K562 (cell line): ENCODE data around the gene LACTB. TPM values are rescaled to one million over a fixed set of nuclear protein-coding genes. Genes with fewer than 3 reads are reported as not detected.

Experiments used
- ATF7 ChIP-seq: fragments of 450-650 bp; IDR thresholded peaks from 2 replicates; pipeline ENCODE4 v1.7.1; 2014; ENCODE audit warnings: mild to moderate bottlenecking, moderate library complexity
- CREB1 ChIP-seq, 2 experiments: sonication (generic) in 1 of 2; formaldehyde crosslinking in 1 of 2; IDR thresholded peaks; 2 replicates each; pipeline versions ENCODE4 v1.6.1 to v1.8.0; 2012 to 2022; ENCODE audit warnings: inconsistent platforms in 1 of 2, mild to moderate bottlenecking in 1 of 2, missing genetic modification reagents in 1 of 2, moderate library complexity in 1 of 2
- ETV5 ChIP-seq: sonication (generic); formaldehyde crosslinking; IDR thresholded peaks from 2 replicates; pipeline ENCODE4 v1.4.0; 2020; ENCODE audit warnings: low read depth, mild to moderate bottlenecking, missing genetic modification reagents
- HDAC1 ChIP-seq, 2 experiments: fragments of 450-650 bp; IDR thresholded peaks; 2 replicates each; pipeline ENCODE4 v1.6.1; 2016 to 2017; ENCODE audit warnings: inconsistent platforms in 1 of 2, mild to moderate bottlenecking in 1 of 2, moderate library complexity in 1 of 2
- HMG20A ChIP-seq: fragments of 450-650 bp; formaldehyde crosslinking; conservative IDR thresholded peaks from 2 replicates; pipeline ENCODE4 v1.4.0; 2020; ENCODE audit warnings: mild to moderate bottlenecking, mixed read lengths
- HMGN3 ChIP-seq: IDR thresholded peaks from 2 replicates; pipeline ENCODE4 v1.6.1; 2011; ENCODE audit warnings: borderline replicate concordance, low read depth, mild to moderate bottlenecking, mixed read lengths, low read length; ENCODE audit not compliant: insufficient read length; ENCODE audit errors: extremely low read depth
- HNRNPL ChIP-seq: fragments of 200-400 bp; formaldehyde crosslinking; IDR thresholded peaks from 2 replicates; pipeline ENCODE4 v1.6.1; 2017; ENCODE audit warnings: low read depth, mild to moderate bottlenecking, low read length
- KLF1 ChIP-seq: fragments of 450-650 bp; IDR thresholded peaks from 2 replicates; pipeline ENCODE4 v1.6.1; 2016; ENCODE audit warnings: missing genetic modification characterization, missing compliant biosample characterization
- LARP7 ChIP-seq: fragments of 450-650 bp; IDR thresholded peaks from 2 replicates; pipeline ENCODE4 v1.6.1; 2016
- MAFG ChIP-seq: fragments of 450-650 bp; conservative IDR thresholded peaks from 2 replicates; pipeline ENCODE4 v1.6.1; 2016; ENCODE audit warnings: missing genetic modification characterization, missing compliant biosample characterization
- NCOA4 ChIP-seq: fragments of 450-650 bp; IDR thresholded peaks from 2 replicates; pipeline ENCODE4 v1.6.1; 2018; ENCODE audit warnings: mild to moderate bottlenecking; ENCODE audit not compliant: partially characterized antibody
- NR2C2 ChIP-seq, 2 experiments: fragments of 200-800 bp in 1 of 2; sonication (Bioruptor generic) in 1 of 2; sonication (generic) in 1 of 2; formaldehyde crosslinking in 1 of 2; IDR thresholded peaks; 2 replicates each; pipeline versions ENCODE4 v1.6.1 to v1.8.0; 2016 to 2022; ENCODE audit warnings: mild to moderate bottlenecking in 1 of 2, missing compliant biosample characterization in 1 of 2, missing genetic modification characterization in 1 of 2, missing genetic modification reagents in 1 of 2
- PML ChIP-seq: IDR thresholded peaks from 2 replicates; pipeline ENCODE4 v1.6.1; 2012; ENCODE audit warnings: low read length, inconsistent platforms
- SRSF1 ChIP-seq: fragments of 200-400 bp; formaldehyde crosslinking; IDR thresholded peaks from 2 replicates; pipeline ENCODE4 v1.6.1; 2017; ENCODE audit warnings: mild to moderate bottlenecking, low read depth, low read length, moderate library complexity
- TBP ChIP-seq: optimal IDR thresholded peaks from 2 replicates; pipeline ENCODE3; 2011; ENCODE audit warnings: low read depth, low read length, improper control_type of control experiment
- XRCC5 ChIP-seq: fragments of 200-400 bp; formaldehyde crosslinking; IDR thresholded peaks from 2 replicates; pipeline ENCODE4 v1.6.1; 2017; ENCODE audit warnings: low read depth, mild to moderate bottlenecking, low read length
- ZC3H8 ChIP-seq: fragments of 450-650 bp; IDR thresholded peaks from 2 replicates; pipeline ENCODE4 v1.6.1; 2017
- ZNF668 ChIP-seq: fragments of 250-450 bp; sonication (Bioruptor Pico); IDR thresholded peaks from 2 replicates; pipeline ENCODE4 v1.8.0; 2022; ENCODE audit warnings: mild to moderate bottlenecking, inconsistent platforms
- ZNF695 ChIP-seq: fragments of 450-650 bp; formaldehyde crosslinking; IDR thresholded peaks from 2 replicates; pipeline ENCODE4 v1.4.0; 2020; ENCODE audit warnings: mild to moderate bottlenecking, moderate library complexity
- ZZZ3 ChIP-seq: fragments of 450-650 bp; IDR thresholded peaks from 2 replicates; pipeline ENCODE4 v1.6.1; 2016; ENCODE audit warnings: antibody characterized with exemption, mild to moderate bottlenecking, moderate library complexity
- polyA plus RNA-seq, 8 experiments: library from polyadenylated mRNA; depleted of rRNA in 4 of 8; stranded (reverse) in 5 of 8; unstranded in 3 of 8; fragments of >200 nt; fragmentation: Nextera tagmentation in 2 of 8; fragmentation: Illumina TruSeq in 1 of 8; extraction: Ambion mirVana in 2 of 8; extraction: Trizol in 1 of 8; gene quantifications; 2 replicates each; pipeline versions ENCODE4 v1.2.1 to v1.2.3, GENCODE V29; 2011 to 2014; ENCODE audit warnings: inconsistent platforms in 1 of 8, missing spikeins in 1 of 8
- total RNA-seq, 7 experiments: library from RNA; depleted of rRNA in 6 of 7; stranded (reverse); fragments of >200 nt in 6 of 7; fragmentation: Illumina TruSeq in 2 of 7; extraction: Trizol in 2 of 7; gene quantifications; 2 replicates each; pipeline versions ENCODE4 v1.2.1 to v1.2.3, GENCODE V29; 2011 to 2021; ENCODE audit warnings: low replicate concordance in 1 of 7
- TF ChIP-seq, protein P1 (sequence below): sonication (generic); formaldehyde crosslinking; IDR thresholded peaks from 2 replicates; pipeline ENCODE4 v1.8.0; 2022; ENCODE audit warnings: mild to moderate bottlenecking, missing genetic modification reagents
- TF ChIP-seq, protein P2 (sequence below): fragments of 250-450 bp; sonication (Bioruptor Pico); IDR thresholded peaks from 2 replicates; pipeline ENCODE4 v1.5.0; 2020; ENCODE audit warnings: mild to moderate bottlenecking, borderline replicate concordance
- TF ChIP-seq, protein P3 (sequence below): fragments of 450-650 bp; formaldehyde crosslinking; IDR thresholded peaks from 2 replicates; pipeline ENCODE4 v1.4.0; 2020; ENCODE audit warnings: mild to moderate bottlenecking, moderate library complexity
- TF ChIP-seq, protein P4 (sequence below): fragments of 450-650 bp; formaldehyde crosslinking; IDR thresholded peaks from 2 replicates; pipeline ENCODE4 v1.4.0; 2020; ENCODE audit warnings: mild to moderate bottlenecking, moderate library complexity

The LACTB gene
- total and polyA plus RNA-seq, 9 of the 15 experiments (the other 6 are each of a cell fraction or from before 2014, with no cell fraction given) = 3.1 to 15.5 (median 9.8) TPM

DNA sequence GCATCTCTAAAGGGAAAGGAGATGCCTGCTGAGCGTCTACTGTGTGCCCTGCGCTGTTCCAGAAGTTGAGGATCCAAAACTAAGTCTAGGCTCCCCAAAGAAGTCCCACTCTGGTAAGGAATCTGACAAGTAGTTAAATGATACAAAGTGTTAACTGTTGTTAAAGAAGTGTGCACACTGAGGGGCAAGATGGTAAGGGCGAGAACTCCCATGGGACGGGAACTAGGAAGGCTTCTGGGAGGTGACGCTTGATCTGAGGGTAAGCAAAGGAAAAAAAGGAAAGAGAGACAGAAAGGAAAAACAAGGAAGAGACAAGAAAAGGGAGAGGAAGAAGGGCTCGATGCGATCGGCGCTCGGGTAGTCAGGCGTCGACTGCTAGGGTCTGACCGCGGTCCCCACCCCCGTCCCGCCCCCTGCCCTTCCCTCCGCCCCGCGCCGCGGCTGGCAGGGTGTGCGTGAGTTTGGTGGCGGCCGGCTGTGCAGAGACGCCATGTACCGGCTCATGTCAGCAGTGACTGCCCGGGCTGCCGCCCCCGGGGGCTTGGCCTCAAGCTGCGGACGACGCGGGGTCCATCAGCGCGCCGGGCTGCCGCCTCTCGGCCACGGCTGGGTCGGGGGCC lies at the start of gene LACTB (continued):
- TF ChIP-seq, protein P1, sequence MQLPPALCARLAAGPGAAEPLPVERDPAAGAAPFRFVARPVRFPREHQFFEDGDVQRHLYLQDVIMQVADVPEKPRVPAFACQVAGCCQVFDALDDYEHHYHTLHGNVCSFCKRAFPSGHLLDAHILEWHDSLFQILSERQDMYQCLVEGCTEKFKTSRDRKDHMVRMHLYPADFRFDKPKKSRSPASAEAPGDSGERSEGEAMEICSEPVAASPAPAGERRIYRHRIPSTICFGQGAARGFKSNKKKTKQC (CRISPR knock-in tag) = no peak
- TF ChIP-seq, protein P2, sequence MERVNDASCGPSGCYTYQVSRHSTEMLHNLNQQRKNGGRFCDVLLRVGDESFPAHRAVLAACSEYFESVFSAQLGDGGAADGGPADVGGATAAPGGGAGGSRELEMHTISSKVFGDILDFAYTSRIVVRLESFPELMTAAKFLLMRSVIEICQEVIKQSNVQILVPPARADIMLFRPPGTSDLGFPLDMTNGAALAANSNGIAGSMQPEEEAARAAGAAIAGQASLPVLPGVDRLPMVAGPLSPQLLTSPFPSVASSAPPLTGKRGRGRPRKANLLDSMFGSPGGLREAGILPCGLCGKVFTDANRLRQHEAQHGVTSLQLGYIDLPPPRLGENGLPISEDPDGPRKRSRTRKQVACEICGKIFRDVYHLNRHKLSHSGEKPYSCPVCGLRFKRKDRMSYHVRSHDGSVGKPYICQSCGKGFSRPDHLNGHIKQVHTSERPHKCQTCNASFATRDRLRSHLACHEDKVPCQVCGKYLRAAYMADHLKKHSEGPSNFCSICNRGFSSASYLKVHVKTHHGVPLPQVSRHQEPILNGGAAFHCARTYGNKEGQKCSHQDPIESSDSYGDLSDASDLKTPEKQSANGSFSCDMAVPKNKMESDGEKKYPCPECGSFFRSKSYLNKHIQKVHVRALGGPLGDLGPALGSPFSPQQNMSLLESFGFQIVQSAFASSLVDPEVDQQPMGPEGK = no peak
- TF ChIP-seq HDAC1 (IDR thresholded peaks at IDR 0.05) (peak in 1 of 2 experiments; percentile 50; a peak in 1 of 4 replicates), NCOA4 (peak; percentile 100), SRSF1 (no peak), HNRNPL (no peak), ZZZ3 (no peak), ZNF668 (CRISPR knock-in tag) (no peak), ZC3H8 (no peak), CREB1 (IDR thresholded peaks at IDR 0.05) (no peak), CREB1 (CRISPR knock-in tag; IDR thresholded peaks at IDR 0.05) (0 out of 2 replicates have a peak, but pooled peaks have one; percentile 8), ATF7 (no peak), KLF1 (tag) (no peak), LARP7 (no peak; the same call in 1 of the 2 replicates), XRCC5 (no peak), NR2C2 (CRISPR knock-in tag; IDR thresholded peaks at IDR 0.05) (no peak), NR2C2 (tag; IDR thresholded peaks at IDR 0.05) (0 out of 2 replicates have a peak, but pooled peaks have one; percentile 11), HMGN3 (no peak), HMG20A (CRISPR knock-in tag) (no peak), MAFG (tag) (no peak), ETV5 (CRISPR knock-in tag) (no peak), ZNF695 (CRISPR knock-in tag) (no peak), PML (no peak), TBP (peak; percentile 33)
- TF ChIP-seq, protein P3, sequence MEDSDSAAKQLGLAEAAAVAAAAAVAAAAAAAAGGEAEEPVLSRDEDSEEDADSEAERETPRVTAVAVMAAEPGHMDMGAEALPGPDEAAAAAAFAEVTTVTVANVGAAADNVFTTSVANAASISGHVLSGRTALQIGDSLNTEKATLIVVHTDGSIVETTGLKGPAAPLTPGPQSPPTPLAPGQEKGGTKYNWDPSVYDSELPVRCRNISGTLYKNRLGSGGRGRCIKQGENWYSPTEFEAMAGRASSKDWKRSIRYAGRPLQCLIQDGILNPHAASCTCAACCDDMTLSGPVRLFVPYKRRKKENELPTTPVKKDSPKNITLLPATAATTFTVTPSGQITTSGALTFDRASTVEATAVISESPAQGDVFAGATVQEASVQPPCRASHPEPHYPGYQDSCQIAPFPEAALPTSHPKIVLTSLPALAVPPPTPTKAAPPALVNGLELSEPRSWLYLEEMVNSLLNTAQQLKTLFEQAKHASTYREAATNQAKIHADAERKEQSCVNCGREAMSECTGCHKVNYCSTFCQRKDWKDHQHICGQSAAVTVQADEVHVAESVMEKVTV = no peak
- TF ChIP-seq, protein P4, sequence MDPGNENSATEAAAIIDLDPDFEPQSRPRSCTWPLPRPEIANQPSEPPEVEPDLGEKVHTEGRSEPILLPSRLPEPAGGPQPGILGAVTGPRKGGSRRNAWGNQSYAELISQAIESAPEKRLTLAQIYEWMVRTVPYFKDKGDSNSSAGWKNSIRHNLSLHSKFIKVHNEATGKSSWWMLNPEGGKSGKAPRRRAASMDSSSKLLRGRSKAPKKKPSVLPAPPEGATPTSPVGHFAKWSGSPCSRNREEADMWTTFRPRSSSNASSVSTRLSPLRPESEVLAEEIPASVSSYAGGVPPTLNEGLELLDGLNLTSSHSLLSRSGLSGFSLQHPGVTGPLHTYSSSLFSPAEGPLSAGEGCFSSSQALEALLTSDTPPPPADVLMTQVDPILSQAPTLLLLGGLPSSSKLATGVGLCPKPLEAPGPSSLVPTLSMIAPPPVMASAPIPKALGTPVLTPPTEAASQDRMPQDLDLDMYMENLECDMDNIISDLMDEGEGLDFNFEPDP = no peak
